GM04503 (cell line): ENCODE measurements around the gene REEP1.

Source experiments
- DNase-seq: peaks from one replicate; pipeline ENCODE4 v3.0.0-alpha.2; 2012; ENCODE audit warnings: low read depth

Gene REEP1

GRCh38 chr2:86305915-86306254 lies 31.5 kb downstream of the REEP1 start:
- no peak for DNase-seq

GRCh38 chr2:86305195-86305914 lies 32.1 kb downstream of the REEP1 start:
- DNase-seq: no peak

DNA sequence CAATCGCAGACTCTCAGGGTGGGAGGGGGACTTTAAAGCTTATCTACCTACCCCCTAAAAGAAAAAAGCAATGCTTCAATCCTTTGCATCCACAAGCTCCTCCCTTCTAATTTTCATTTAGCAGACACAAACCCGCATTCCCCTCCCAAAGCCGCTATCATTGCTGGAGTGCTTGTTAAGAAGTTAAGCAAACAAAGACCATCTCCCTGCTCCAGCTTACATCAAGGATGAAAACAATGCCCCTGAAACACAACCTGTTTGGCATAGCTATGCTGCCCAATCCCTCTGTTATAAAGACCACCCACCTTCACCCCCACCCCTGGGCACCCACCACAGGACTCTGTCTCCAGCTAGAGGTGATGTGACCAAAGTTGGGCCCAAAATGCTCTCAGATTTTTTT lies 33.0 kb downstream of the REEP1 start:
- DNase-seq: no peak

DNA sequence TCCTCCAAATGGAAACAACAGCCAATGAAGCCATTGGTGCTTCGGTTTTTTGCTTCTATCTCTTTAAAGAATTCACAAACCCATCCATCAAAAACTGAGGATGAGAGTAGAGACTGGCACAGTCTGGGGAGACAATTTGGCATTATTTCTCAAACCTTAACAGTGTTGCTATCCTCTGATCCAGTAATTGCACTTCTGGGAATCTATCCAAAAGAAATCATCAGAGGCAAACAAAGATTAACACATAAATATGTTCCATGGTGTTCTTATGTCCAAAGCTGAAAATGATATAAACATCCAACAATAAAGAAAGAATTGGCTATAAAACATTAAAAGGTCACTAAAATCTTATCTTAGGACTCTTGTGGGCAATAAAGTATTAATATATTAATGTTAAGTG lies 35.1 kb downstream of the REEP1 start:
- DNase-seq: no peak

DNA sequence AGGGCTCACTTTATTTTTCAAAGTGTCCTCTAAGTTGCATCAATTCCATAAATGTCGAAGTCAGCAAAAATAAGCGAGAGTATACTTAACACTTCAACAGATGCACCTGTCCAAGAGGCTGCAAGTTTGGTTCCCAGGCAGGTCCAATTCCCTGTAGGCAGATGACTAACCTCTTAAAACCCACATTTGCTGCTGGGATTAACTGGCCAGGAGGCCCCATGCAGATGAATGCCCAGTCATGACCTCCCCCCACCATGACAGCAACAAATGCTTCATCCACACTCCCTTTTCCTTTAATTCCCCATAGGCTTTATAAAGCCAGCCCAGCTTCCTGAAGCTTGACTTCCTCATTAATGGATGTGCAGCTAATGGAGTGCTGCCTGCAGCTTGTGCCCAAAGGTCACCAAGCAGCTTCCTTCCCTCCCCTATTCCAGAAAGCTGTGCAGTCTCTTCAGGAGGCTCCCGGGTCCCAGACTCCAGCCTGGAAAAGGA lies 35.7 kb downstream of the REEP1 start:
- DNase-seq: no peak

GRCh38 chr2:86301009-86301408 lies 36.4 kb downstream of the REEP1 start:
- no peak for DNase-seq

- no peak for DNase-seq
Observed at GRCh38 chr2:86300496-86300895, 36.9 kb downstream of the REEP1 start.

- no peak for DNase-seq
Observed at GRCh38 chr2:86298411-86299390, 38.7 kb downstream of the REEP1 start.

DNA sequence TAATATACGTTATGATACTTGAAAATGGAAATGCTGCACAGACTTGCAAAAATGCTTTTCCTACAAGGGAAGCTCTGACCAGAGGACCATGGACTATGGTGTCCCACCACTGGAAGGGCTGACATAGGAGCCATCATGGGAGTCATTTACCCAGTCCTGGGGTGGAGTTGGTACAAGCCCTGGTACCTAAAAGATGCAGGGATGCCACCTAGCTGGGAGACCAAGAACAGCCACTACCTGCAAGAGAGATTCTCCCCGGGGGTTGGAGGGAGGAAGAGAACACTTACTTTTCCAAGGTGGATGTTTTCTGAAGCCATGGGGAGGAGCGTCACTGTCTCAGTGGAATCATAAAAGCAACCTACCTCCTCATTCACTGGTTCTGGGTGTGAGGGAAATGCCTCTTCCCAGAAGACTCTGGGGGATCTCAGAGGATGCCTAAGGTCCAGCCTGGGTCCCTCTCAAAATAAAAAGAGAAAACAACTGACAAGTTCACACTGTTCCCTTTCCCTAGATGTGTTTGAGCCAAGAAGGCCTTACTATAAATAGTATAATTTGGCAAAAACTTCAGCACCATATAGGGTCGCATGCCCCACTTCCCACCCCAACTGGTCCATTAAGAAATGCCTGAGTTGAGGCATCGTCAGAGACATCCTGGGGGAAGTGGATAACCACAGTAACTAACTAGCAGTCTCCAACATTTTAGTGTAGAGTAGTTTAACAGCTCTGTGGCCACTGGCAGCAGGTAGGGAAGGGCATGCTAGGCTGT lies 39.9 kb downstream of the REEP1 start:
- no peak for DNase-seq

DNA sequence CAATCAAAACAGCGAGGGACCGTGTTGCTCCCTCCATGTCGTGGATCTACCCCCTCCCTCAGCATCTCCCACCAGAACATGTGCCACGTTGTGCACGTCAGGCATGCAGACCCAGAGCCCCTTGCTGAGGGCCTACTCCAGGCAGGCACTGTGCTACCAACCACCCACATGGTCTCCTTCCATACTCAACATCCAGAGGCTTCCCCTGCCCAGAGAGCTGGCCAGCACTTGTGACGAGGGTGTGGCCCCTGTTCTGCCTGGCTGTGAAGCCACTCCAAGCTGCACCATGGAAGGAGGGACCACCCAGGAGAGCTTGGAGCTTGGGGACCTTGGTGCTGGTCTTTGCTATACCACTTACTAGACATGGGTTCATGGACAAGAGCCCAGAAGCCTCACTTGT lies 40.5 kb downstream of the REEP1 start:
- no peak for DNase-seq

DNA sequence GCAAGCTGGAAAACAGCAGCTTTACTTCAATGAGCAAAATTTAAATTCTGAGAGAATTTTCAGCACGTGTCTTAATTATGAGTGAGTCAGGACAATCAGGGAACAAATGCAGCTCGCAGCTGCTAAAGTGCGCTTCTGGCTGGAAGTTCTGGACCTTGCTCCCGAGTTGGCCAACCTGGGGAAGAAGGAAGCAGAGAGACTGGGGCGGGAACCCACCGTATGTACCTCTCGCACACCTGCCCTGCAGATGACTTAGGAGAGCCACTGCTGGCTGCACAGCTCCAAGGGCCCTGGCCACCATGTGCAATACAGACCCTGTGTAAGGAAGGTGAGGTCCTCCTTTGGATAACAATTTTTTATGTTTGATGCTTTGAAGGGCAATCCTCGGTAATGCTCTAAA lies 42.4 kb downstream of the REEP1 start:
- no peak for DNase-seq

DNA sequence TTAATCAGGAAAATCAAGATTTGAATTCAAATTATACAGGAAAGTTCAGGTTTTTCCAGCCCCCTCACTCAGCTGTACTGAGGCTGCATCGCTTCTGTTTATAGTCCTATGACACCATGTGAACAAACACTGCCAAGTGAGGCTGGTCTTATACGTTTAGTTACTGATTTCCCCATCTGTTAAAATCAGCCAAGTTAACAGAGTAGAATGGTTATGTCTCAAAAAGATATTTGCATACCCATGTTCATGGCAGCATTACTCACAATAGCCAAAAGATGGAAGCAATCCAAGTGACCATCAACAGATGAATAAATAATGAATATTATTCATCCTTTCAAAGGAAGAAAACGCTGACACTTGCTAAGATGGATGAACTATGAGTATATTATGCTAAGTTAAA lies 43.8 kb downstream of the REEP1 start:
- no peak for DNase-seq

DNA sequence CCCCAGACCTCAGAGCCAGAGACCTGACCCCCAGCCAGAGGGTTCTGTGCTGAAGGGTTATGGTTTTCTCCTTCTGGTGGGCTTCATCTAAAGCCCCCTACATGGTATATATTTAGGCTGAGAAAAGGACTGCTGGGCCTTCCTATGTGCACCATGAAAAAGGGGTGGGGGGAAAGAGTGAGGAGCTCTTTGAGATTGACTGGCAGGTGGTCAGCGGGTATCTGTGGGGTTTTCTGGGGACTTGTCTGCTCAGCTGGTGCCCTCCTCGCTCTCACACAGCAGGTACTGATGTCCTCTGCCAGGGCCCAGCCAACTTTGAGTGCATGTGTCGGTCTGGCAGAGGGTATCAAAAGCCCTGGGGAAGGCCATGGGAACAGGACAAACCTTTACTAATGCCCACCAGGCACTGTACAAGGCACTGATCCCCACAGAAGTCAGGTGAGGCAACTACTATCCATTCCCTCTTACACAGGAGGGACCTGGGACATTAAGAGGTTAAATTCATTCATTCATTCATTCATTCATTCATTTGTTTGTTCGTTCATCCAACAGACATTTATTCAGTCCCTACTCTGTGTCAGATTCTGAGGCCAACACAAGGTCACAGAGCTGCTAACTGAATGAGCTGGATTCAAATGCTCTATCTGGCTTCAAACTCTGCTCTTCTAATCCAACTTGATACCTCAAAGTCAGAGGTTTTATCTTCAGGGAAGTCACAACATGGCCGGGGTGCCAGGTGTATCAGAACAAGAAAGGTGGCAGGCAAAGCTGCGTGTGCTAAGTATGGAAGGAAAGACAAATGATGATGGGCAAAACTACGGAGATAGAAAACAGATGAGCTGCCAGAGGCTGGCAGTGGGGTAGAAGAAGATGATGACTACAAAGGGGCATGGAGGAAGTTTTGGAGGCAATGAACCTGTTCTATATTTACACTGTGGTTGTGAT lies 44.6 kb downstream of the REEP1 start:
- DNase-seq: no peak

DNA sequence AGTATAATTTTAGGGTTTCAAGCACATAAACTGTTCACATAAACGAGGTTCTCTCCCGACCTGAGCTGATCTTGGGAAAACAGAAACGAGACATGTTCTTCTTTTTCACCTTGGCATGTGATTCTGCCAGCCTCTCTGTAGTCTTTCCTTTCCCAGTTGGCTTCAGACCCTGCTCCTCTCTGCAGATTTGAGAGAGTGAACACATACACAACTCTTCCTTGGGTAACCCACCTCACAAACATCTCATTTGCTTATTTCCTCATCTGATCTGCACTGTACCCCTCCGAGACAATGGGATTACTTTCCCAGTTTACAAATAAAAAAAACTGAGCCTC lies 46.1 kb downstream of the REEP1 start:
- DNase-seq: no peak

DNA sequence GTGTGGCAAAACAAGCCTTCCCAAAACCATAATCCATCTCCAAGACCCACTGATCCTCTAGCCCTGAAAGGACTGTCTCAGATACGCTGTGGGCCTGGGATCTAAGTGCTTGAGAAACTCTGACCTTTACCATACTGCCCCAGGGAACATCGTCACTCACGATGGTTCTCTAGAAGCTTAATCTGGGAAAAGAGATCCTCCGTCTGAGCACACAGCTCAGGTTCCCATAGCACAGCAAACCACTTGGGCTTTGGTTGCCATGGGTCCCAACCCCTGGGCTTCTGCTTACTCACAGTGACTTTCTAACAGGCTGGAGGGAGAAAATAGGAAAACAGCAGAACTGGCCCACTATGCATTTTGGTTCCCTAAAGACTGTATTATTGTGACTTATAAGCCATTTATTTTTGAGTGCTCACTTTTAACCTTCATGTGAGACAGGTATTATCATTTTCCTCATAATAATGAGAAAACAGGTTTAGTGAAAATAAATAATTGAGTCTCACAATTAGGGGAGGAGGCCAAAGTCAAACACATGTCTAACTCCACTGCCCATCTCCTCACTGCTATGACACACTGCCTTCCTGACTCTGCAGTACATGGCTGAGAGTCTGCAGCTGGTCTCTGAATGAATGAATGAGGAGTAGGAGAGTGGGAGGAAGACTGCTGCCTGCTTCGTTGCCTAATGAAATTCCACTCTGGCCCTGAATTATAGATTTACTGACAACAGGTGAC lies 46.7 kb downstream of the REEP1 start:
- DNase-seq: no peak

DNA sequence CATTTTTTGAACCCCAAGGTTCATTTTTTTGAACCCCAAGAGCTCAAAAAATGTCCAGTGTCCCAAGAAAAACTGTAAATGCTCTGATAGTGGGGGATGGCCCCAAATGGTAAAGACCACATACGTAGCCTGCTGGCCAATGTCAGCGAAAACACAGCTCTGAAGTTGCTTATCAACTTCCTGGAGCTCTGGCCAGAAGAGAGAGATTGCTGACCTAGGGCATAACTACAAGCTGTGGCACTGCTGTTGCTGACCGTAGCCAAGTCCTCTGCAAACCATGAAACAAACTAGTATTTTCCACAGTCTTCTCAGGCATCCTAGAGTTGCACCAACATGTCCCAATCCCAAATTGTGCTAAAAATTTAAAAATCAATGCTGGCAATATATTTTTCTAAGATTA lies 50.9 kb downstream of the REEP1 start:
- DNase-seq: no peak

- DNase-seq: no peak
Observed at GRCh38 chr2:86285981-86286380, 51.4 kb downstream of the REEP1 start.

GRCh38 chr2:86285571-86285970 lies 51.9 kb downstream of the REEP1 start:
- DNase-seq: no peak

- no peak for DNase-seq
Observed at GRCh38 chr2:86284987-86285386, 52.4 kb downstream of the REEP1 start.

GRCh38 chr2:86284401-86284841 lies 53.0 kb downstream of the REEP1 start:
- DNase-seq: no peak
